Mammary epithelial cell (primary cell): Measurements from ENCODE around the gene RASGEF1C.

Experiments used
- EZH2 ChIP-seq: IDR thresholded peaks from 2 replicates; pipeline ENCODE4 v1.6.1; 2012; ENCODE audit warnings: low read length, inconsistent platforms, borderline replicate concordance
- TF ChIP-seq, protein P1 (sequence below), 2 donors: IDR thresholded peaks in 1 of 2; conservative IDR thresholded peaks in 1 of 2; 2 replicates each; pipeline ENCODE4 v1.5.1; 2011 to 2012; ENCODE audit warnings: inconsistent platforms in 2 of 2, low read length in 2 of 2, mild to moderate bottlenecking in 2 of 2, control low read depth in 1 of 2, low read depth in 1 of 2; ENCODE audit not compliant: insufficient read depth in 1 of 2; ENCODE audit errors: extremely low read depth in 1 of 2

DNA sequence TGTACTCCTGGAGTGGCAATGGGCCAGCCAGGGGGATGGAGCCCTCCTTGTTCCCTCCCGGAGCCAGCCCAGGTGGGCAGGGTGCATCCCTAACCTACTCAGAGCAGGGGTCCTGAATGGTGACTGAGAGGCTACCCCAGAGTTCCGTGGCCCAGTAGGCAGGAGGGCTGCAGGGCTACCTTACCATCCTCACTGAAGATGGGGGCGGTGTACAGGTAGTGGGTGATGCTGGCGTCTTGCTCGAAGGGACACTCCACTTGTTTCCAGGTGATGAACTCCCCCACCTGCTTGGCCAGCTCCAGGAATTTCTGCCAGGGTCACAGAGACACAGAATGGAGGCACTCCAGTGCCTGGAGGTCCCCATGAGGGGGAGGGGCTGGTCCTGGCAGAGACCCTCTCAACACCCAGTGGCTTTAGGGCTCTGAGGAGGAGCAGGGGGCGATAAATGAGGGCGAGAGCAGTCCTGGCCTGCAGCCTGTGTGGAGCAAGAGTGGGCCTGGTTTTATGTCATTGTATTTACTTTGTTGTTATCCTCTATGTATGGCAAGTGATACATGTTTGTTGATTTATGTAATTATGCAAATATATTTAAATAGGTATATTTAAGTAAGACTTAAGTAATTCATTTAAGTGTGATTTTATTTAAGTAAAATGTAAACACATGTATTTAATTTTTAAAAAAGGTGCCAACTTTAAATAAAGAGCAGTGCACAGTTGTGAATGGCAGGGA is 97.6 kb downstream of the RASGEF1C start:
- TF ChIP-seq, protein P1, sequence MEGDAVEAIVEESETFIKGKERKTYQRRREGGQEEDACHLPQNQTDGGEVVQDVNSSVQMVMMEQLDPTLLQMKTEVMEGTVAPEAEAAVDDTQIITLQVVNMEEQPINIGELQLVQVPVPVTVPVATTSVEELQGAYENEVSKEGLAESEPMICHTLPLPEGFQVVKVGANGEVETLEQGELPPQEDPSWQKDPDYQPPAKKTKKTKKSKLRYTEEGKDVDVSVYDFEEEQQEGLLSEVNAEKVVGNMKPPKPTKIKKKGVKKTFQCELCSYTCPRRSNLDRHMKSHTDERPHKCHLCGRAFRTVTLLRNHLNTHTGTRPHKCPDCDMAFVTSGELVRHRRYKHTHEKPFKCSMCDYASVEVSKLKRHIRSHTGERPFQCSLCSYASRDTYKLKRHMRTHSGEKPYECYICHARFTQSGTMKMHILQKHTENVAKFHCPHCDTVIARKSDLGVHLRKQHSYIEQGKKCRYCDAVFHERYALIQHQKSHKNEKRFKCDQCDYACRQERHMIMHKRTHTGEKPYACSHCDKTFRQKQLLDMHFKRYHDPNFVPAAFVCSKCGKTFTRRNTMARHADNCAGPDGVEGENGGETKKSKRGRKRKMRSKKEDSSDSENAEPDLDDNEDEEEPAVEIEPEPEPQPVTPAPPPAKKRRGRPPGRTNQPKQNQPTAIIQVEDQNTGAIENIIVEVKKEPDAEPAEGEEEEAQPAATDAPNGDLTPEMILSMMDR (conservative IDR thresholded peaks at IDR 0.05 in 1 of 2, IDR thresholded peaks at IDR 0.05 in 1 of 2; ENCODE audit: extremely low read depth in 1 of 2, insufficient read depth in 1 of 2, low read depth in 1 of 2, low read length in 2 of 2), result no peak
- TF ChIP-seq EZH2, result no peak
